OCI-LY3 (cell line): Measurements from ENCODE around the gene SLC26A1.

Experiments used
- H2AFZ ChIP-seq: fragments of 200-600, 300-600 bp; shearing (Covaris generic); 2 replicates; pipeline ENCODE4 v1.6.0; 2014; ENCODE audit warnings: antibody characterized with exemption, low read depth, low read length
- H3K27ac ChIP-seq: fragments of 200-600, 300-600 bp; sonication (generic); 2 replicates; pipeline ENCODE4 v1.5.1; 2014; ENCODE audit warnings: mild to moderate bottlenecking, low read length, moderate library complexity, mixed read lengths
- H3K27me3 ChIP-seq: fragments of 200-600, 300-600 bp; sonication (generic); 2 replicates; pipeline ENCODE4 v1.6.1; 2014; ENCODE audit warnings: low read depth, low read length, mixed read lengths
- H3K36me3 ChIP-seq: fragments of 200-600, 300-600 bp; sonication (generic); replicated peaks from 2 replicates; pipeline ENCODE3; 2014; ENCODE audit warnings: low read depth, low read length, mixed read lengths
- H3K4me1 ChIP-seq: fragments of 300-600, 200-600 bp; sonication (generic); 2 replicates; pipeline ENCODE4 v1.6.1; 2014; ENCODE audit warnings: low read length, mixed read lengths
- H3K4me2 ChIP-seq: fragments of 200-600, 300-600 bp; sonication (generic); 2 replicates; pipeline ENCODE4 v1.6.1; 2014; ENCODE audit warnings: low read length, mixed read lengths
- H3K4me3 ChIP-seq: fragments of 300-600, 200-600 bp; sonication (generic); 2 replicates; pipeline ENCODE4 v1.5.1; 2014; ENCODE audit warnings: antibody characterized with exemption, mild to moderate bottlenecking, low read length, moderate library complexity
- H3K79me2 ChIP-seq: fragments of 300-600, 200-600 bp; shearing (Covaris generic); 2 replicates; pipeline ENCODE4 v1.6.1; 2014; ENCODE audit warnings: mild to moderate bottlenecking, low read length, mixed read lengths
- H3K9ac ChIP-seq: fragments of 300-600, 200-600 bp; shearing (Covaris generic); 2 replicates; pipeline ENCODE4 v1.6.0; 2014; ENCODE audit warnings: mild to moderate bottlenecking, low read length, moderate library complexity
- H3K9me3 ChIP-seq: fragments of 200-600, 300-600 bp; shearing (Covaris generic); 2 replicates; pipeline ENCODE4 v1.6.1; 2014; ENCODE audit warnings: low read length, mixed read lengths; ENCODE audit not compliant: insufficient read depth
- H4K20me1 ChIP-seq: fragments of 200-600, 300-600 bp; sonication (generic); 2 replicates; pipeline ENCODE4 v1.6.1; 2016; ENCODE audit warnings: low read length, mixed read lengths; ENCODE audit not compliant: insufficient read depth
- CTCF ChIP-seq: fragments of 200-600, 300-600 bp; sonication (generic); IDR thresholded peaks from 2 replicates; pipeline ENCODE4 v1.5.1; 2014; ENCODE audit warnings: antibody characterized with exemption, low read length, low read depth
- EZH2phosphoT487 ChIP-seq: fragments of 200-600 bp; shearing (Covaris generic); IDR thresholded peaks from 2 replicates; pipeline ENCODE4 v1.6.1; 2018; ENCODE audit warnings: antibody characterized with exemption, mixed run types, low read depth

The SLC26A1 gene

DNA sequence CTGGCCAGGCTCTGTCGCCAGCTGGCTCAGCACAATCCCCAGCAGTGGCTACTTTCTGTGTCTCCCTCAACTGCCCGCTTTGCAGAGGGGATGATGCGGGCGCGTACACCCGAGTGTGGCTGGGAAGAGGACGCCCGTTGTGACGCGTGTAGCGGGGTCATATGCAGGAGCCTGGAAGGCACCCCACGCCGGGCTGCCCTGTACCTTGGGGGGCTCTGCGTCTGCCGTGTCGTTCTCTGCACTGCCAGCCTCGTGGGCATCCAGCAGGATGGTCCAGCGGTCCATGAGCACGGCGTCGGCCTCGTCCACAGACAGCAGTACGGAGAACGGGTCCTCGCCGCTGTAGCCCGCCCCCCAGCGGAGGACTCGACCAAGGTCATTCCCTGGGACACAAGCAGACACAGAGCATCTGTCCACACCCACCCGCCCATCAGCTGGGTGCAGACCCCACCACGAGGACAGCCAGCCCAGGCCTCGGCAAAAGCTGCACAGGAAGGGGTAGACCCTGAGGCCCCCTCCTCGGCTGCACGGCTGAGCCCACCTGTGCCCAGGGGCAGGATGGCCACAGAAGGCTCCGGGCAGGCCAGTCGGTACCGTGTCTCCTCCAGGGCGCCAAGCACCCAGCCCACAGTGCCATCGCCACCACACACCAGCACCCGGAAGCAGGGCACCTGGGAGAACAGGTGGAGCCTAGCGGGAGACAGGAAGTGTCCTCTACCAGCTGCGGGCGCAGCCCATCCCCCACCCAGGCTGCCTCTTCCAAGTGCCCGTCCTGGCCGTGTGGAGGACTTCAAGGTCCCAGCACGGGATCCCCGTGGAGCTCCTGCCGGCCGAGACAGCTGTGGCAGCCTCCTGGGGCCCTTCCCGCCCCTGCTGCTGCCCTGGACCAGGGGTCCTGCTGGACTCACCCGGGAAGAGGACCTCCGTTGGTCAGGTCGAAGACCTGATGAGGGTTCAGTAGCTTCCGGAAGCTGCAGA lies 30.7 kb downstream of the SLC26A1 start:
- H3K4me1 ChIP-seq: no peaks in the 10 kb centered on the region
- TF ChIP-seq EZH2phosphoT487 (no peak), CTCF (no peak)
- no peaks in the 10 kb centered on the region for H3K27me3 ChIP-seq
- no peak overlapping the region for H3K4me2 ChIP-seq
- H3K9ac ChIP-seq: no peak overlapping the region
- no peak overlapping the region for H2AFZ ChIP-seq
- no peak overlapping the region for H3K4me3 ChIP-seq
- no peaks in the 10 kb centered on the region for H3K79me2 ChIP-seq
- H3K36me3 ChIP-seq: no peaks in the 10 kb centered on the region
- no peak overlapping the region for H3K27ac ChIP-seq
- no peaks in the 10 kb centered on the region for H3K9me3 ChIP-seq
- H4K20me1 ChIP-seq: no peaks in the 10 kb centered on the region

DNA sequence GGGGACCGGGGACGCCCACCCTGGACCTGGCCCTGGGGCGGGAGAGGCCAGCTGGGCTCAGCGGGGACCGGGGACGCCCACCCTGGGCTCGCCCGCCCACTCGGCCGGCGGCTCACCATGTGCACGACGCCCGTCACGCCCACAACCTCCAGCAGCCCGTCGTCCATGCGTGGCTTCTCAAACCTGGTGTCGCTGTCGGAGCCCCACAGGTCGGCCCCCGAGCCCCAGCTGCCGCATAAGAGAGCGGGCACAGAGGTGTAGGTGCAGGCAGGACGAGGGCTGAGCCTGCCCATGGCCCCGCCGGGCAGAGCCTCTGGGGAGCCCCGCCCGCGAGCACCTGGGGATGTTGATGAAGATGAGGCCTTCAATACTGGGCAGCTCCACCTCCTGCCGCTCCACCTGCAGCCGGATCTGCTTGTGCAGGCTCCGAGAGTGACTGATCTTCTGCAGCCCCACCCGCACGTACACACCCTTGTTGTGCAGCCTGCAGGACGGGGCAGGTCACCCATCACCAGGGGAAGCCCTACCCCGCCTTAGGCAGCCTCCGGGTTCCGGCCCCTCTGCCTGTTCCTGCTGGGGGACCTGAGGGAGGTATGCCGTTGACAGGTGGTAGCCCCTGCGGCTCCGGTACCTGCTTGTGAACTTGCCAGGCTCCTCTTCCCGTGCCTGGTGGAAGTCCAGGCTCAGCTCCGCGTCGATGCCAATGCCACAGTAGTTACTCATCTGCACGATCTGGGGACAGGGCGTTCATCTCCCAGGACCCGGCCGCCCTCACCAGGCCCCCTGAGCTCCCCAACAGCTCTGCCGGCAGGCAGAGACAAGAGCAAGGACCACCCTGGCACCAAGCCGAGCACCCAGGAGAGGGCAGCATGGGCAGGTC lies 31.6 kb downstream of the SLC26A1 start:
- Histone ChIP-seq H2AFZ (no peak overlapping the region), H4K20me1 (no peaks in the 10 kb centered on the region), H3K27me3 (no peaks in the 10 kb centered on the region), H3K4me3 (no peak overlapping the region), H3K9me3 (no peaks in the 10 kb centered on the region), H3K9ac (no peak overlapping the region), H3K27ac (no peak overlapping the region), H3K4me2 (no peak overlapping the region), H3K36me3 (no peaks in the 10 kb centered on the region), H3K4me1 (no peaks in the 10 kb centered on the region), H3K79me2 (no peaks in the 10 kb centered on the region)
- TF ChIP-seq EZH2phosphoT487 (no peak), CTCF (no peak)

- Histone ChIP-seq H3K4me3 (no peak overlapping the region), H4K20me1 (no peaks in the 10 kb centered on the region), H3K27me3 (no peaks in the 10 kb centered on the region), H3K79me2 (no peaks in the 10 kb centered on the region), H3K9me3 (no peaks in the 10 kb centered on the region), H3K36me3 (no peaks in the 10 kb centered on the region), H3K4me2 (no peak overlapping the region), H3K9ac (no peak overlapping the region), H2AFZ (no peak overlapping the region), H3K4me1 (no peaks in the 10 kb centered on the region), H3K27ac (no peak overlapping the region)
- TF ChIP-seq CTCF (no peak), EZH2phosphoT487 (no peak)
These were observed 32.4 kb downstream of the SLC26A1 start for GRCh38 chr4:960636-961350.
